Activated T-cell treated with anti-CD3 and anti-CD28 coated beads for 48 hours (primary cell): ENCODE measurements around the gene PDE12.
A peak's percentile ranks its signal among the peaks of the same experiment; 100 is the strongest.

Experiments used
- DNase-seq: peaks from one replicate; pipeline ENCODE4 v3.0.0-alpha.2; 2020; ENCODE audit warnings: low read depth

Gene PDE12, protein sequence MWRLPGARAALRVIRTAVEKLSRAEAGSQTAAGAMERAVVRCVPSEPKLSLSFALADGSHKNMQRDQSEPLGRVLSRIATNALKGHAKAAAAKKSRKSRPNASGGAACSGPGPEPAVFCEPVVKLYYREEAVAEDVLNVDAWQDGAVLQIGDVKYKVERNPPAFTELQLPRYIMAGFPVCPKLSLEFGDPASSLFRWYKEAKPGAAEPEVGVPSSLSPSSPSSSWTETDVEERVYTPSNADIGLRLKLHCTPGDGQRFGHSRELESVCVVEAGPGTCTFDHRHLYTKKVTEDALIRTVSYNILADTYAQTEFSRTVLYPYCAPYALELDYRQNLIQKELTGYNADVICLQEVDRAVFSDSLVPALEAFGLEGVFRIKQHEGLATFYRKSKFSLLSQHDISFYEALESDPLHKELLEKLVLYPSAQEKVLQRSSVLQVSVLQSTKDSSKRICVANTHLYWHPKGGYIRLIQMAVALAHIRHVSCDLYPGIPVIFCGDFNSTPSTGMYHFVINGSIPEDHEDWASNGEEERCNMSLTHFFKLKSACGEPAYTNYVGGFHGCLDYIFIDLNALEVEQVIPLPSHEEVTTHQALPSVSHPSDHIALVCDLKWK

DNA sequence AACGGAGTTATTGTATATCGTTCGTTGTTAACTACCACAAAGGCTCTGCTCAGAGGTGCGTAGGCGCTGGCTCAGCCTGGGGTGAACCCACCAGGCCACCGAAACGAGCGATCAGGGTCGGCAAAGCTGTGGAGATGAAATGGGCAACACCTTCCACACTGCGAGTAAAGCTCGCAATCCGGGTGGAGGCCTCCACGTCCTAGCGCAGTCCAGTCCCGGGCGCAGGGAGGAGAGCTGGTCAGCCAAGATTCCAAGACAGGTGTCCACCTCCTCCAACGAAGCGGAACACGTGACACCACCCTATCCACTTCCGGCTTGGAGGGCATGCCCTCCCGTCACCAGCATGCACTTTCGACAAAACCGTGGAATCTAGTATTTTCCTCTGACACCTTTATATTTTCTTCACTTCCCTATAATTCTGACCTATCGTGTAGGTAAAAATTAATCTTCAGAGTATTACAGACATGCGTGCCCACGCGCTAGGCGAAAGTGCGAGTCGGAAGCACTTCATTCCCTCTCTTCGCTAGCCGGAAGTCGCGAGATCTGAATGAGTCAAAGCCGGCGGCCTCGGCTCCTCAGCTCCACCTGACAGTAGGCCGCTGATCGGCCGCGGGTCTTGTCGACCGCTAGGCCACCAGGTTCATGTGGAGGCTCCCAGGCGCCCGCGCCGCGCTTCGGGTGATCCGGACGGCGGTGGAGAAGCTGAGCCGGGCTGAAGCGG lies at the start of gene PDE12:
PDE12 (plus strand) TSS at position 537 of the 721 bp plus-strand sequence; CDS start at position 643, 106 bp downstream.
- peak; percentile 80 for DNase-seq

DNA sequence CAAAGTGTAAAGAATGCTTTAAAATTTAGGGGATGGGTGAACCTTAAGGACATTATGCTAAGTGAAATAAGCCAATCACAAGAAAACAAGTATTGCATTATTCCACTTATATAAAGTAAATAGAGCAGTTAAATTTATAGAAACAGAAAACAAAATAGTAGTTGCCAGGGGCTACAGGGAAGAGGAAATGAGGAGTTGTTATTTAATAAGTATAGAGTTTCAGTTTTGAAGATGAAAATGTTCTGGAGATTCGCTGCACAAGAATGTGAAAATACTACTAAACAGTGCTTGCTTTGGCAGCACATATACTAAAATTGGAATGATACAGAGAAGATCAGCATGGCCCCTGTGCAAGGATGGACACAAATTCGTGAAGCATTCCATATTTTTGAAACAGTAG lies 43.9 kb upstream of the PDE12 start:
- DNase-seq: no peak

DNA sequence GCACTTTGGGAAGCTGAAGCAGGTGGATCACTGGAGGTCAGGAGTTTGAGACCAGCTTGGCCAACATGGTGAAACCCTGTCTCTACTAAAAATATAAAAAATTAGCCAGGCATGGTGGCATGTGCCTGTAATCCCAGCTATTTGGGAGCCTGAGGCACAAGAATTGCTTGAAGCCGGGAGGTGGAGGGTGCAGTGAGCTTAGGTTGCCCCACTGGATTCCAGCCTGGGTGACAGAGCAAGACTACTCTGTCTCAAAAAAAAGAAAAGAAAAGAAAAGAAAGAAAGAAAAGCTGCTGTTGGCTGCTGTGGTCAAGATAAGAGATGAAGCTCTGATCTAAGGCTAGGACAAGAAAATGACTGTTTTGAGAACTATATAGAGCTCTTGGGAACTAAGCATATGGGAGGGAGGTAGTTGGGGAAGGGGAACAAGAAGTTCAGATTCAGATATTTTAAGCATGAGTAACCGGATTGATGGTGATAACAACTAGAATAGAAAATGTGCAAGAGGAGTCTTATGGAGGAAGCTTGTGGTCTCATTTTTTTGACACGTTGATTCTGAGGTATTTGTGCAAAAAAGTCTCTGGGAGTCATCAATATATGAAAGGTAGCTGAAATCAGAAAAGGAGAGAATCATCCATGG lies 37.7 kb upstream of the PDE12 start:
- no peak for DNase-seq

DNA sequence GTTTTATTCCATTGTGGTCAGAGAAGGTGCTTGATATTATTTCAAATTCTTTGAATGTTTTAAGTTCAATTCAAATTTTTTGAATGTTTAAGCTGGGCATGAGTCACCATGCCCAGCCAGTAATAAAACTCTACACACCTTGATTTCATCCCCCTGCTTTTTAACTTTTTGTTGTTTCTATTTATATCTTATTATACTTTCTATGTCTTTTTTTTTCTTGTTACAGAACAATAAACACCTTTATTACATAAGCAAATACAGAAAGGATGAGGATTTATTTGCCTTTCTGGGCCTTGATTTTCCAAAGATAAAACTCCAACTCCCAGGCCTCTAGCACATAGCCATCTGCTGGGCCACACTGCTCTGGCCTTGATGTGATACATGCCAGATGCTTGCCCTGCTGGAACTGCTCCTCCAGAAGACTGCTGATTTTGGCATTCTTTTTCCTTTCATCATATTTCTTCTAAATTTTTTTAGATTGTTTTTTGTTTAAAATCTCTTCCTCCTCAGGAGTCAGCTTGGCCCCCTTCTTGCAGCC lies 25.9 kb upstream of the PDE12 start:
- DNase-seq: no peak

DNA sequence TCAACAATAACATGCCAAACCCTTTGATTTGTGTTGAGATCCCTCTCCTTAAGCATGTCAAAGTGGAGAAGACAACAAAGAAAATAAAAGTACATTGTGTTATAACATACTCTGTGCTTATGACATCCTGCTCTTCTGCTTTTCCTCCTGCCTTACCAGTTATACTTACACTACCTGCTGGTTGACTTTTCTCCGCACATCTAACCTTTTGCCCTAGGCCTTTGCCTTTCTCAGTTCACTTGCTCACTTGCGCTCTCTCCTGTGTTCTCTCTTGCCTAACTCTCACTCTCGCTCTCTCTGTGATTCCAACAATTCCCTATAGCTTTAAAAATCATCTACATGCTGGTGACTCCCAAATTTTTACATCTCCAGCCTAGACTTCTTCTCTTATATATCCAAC lies 17.6 kb upstream of the PDE12 start:
- no peak for DNase-seq

DNA sequence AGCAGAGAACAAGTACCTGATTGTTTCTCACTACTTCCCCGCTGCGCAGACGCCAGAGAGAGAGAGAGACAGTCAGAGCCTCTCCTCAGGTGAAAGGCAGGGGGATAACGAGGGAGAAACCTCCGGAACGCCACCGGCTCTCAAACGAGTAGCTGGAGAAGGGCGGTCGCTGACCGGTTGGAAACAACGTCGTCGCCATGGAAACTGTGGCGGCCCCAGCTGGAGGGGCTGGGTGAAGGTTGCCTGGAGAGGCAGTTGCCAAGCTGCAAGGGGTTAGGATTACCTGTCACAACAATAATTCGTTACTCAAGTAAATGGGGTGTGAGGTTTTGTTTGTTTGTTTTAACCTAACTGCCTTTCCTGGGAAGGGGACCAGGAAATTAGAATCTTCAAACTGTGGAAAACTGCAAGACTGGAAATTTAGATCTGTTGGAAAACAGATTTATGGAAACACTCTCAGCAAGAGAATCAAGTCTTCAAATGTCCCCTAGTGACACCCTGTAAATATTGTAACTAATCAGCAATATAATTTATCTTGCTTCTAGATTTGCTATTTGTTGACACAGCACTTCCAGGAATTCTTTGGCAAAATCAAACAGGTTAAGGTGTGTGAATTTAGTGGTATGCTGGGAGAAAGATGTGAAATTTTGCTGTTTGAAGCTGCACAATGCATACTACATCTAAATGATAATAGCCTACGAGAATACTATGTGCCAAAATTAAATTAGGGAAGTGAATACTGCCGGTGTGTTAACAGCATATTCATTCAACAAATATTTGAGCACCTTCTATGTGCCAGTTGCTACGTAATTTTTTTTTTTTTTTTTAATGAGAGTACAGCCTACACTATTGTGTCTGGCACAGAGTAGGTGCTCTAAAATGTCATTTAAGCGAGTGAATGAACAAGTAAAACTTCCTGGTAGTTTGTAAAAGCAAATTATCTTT lies 11.6 kb upstream of the PDE12 start, which contains the start of gene DNAH12:
DNAH12 (minus strand) TSS at position 164 of the 945 bp plus-strand sequence. CDS start 1,474 bp downstream, outside the sequence.
- DNase-seq: peak; percentile 13

DNA sequence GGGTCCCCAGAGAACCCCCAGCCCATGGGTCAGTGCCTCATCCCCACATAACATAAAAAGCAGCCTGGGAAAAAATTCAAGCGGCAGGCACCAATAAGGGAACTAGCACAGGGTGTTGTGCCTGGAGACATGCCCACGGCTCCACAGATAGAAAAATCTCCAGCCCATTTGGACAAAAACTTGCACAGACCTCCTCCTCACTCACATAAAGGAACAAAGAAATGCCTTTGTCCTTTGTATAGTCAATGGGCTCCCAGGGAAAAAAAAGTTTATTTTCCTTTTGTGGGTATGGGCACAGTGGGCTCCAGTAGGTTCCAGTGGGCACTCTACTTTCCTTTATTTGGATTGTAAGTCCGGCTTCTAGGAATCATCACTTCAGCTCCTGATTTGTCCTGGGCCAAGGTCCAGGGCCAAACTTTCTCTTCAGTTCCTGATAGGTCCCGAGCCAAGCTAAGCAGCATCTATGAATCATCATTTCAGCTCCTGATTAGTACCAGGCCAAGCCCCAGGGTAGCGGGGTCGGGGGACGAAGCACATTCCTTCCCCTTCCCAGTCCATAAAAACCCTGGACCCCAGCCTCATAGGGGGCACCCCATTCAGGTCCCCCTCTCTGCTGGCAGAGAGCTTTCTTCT lies 10.3 kb upstream of the PDE12 start:
- DNase-seq: no peak

DNA sequence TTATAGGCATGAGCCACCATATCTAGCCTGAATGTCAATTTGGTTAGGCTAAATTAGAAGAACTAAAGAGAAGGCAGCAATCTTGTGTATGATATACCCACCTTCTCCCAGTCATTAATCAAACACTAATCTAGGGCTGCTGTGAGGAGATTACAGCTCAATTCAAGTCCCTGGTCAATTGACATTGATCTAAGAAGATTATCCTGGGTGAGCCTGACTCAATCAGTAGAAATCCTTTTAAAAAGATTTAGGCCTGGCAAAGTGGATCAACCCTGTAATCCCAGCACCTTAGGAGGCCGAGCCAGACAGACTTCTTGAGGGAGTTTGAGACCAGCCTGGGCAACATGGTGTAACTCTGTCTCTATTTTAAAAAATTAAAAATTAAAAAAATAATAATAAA lies 9.5 kb upstream of the PDE12 start:
- no peak for DNase-seq

DNA sequence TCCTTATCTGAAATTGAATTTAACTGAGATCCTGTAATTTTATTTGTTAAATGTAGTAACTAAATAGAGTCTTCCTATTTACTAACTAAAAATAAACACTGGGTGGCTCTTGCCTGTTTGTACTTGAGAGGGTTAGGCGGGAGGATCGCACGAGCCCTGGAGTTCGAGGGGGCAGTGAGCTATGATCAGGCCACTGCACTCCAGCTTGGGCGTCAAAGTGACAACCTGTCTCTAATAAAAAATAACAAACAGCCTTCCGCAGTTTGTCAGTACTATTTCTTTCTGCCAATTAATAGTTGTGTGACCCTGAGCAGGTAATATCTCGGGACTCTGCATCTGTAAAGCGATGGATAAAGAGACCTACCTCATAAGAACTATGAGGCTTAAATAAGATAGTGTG lies 768 bp upstream of the PDE12 start:
- DNase-seq: no peak

DNA sequence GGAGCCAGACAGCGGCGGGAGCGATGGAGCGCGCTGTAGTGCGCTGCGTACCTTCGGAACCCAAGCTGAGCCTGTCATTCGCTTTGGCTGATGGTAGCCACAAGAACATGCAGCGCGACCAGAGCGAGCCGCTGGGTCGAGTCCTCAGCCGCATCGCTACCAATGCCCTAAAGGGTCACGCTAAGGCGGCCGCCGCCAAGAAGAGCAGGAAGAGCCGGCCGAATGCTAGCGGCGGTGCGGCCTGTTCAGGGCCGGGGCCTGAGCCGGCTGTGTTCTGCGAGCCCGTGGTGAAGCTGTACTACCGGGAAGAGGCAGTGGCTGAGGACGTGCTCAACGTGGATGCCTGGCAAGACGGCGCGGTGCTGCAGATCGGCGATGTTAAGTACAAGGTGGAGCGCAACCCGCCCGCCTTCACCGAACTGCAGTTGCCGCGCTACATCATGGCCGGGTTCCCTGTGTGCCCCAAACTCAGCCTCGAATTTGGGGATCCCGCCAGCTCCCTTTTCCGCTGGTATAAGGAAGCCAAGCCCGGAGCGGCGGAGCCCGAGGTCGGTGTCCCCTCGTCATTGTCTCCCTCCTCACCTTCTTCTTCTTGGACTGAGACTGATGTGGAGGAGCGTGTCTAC lies 498 bp downstream of the PDE12 start:
- peak; percentile 14 for DNase-seq

DNA sequence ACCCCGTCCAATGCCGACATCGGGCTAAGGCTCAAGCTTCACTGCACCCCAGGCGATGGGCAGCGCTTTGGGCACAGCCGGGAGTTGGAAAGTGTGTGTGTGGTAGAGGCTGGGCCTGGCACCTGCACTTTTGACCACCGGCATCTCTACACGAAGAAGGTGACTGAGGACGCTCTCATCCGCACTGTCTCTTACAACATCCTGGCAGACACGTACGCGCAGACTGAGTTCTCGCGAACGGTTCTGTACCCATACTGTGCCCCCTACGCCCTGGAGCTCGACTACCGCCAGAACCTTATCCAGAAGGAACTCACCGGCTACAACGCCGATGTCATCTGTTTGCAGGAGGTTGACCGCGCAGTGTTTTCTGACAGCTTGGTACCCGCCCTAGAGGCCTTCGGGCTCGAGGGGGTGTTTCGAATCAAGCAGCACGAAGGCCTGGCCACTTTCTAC lies 1.0 kb downstream of the PDE12 start:
- DNase-seq: peak; percentile 37

DNA sequence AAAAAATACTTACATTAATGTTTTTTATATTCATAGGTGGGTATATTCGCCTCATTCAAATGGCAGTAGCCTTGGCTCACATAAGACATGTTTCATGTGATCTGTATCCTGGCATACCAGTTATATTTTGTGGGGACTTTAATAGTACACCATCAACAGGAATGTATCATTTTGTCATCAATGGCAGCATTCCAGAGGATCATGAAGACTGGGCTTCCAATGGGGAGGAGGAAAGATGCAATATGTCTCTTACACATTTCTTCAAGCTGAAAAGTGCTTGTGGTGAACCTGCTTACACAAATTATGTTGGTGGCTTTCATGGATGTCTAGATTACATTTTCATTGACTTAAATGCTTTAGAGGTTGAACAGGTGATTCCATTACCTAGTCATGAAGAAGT lies 3.5 kb downstream of the PDE12 start:
- DNase-seq: no peak

DNA sequence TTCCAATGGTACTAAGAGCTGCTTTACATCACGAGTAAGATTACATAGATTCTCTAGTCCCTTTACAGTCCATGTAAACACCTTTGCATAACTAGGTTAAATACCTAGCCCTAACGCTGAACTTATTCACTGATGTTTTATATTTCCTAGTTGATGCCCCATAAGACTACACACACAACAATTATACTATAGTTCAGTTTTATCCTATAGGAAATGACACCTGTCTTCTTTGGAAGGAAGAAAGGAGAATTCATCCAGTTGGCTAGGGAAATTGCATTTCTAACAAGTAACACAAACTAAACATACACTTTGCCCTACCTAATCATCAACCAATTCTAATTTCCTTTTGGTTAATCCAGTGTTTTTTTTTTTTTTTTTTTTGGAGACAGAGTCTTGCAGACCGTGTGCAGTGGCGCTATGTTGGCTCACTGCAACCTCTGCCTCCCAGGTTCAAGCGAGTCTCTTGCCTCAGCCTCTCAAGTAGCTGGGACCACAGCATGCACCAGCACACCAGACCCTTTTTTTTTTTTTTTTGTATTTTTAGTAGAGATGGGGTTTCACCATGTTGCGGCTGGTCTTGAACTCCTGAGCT lies 13.9 kb downstream of the PDE12 start:
- DNase-seq: no peak

DNA sequence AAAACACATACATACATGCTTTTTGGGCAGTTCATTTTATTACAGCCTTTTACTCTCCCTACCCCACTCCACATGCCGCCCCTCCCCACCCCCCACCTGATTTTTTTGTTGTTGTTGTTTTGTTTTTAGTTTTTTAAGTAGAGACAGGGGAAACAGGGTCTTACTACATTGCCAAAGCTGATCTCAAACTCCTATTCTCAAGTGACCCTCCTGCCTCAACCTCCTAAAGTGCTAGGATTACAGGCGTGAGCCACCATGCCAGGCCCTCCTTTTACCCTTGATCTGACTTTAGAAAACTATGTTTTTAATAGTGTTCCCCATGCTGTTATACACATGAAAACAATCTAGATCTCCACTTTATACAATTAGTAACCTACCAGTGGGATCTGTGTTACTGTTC lies 14.8 kb downstream of the PDE12 start:
- no peak for DNase-seq

DNA sequence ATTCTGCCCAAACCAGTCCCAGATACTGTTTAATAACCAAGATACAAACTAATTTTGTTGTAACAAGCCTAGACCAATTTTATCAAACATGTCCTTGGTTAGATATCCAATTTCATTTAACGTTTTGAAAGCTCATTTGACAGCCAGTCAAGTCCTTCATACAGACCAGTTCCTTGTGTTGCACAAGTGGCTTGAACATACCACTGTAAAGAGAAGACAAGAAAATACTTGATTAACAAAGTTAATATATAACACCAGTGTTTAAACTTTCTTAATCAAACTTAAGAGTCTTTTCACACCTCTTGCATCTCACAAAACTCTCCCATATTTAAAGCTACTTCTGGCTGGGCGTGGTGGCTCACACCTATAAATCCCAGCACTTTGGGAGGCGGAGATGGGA lies 16.0 kb downstream of the PDE12 start:
- DNase-seq: no peak

DNA sequence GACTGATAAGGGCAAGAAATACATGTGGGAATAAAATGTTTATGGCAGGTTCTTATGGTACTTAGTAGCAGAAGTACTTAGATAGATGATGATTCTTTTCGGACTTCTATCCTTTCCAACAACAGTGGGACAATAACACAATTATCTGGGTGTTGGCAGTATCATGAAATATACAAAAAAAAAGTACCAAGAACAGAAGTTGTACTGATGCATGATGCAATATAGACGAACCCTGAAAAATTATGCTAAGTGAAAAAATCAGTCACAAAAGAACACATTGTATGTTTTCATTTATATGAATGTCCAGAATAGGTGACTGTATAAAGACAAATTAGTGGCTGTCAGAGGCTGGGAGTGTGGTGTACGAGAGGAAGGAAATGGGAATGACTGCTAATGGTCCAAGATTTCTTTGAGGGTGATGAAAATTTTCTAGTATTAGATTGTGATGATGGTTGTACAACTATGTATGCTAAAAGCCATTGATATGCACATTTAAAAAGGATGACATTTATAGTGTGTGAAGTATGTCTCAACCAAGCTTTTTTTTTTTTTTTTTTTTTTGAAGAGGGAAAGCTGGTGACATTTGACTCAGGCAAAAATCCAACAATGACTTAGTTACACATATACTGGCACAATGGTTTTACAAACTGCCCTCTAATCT lies 20.0 kb downstream of the PDE12 start:
- no peak for DNase-seq

DNA sequence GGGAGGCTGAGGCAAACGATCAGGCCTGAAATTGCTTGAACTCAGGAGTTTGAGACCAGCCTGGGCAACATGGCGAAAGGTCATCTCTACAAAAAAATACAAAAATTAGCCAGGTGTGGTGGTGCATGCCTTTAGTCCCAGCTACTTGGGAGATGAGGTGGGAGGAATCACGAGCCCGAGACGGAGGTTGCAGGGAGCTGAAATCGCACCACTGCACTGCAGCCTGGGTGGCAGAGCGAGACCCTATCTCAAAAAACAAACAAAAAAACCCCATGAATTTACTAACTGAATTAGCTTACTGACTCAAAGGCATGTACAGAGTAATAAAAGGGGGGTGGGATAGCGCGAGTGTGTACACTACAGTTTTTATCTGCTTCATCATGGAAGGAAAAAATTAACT lies 21.7 kb downstream of the PDE12 start:
- DNase-seq: no peak

DNA sequence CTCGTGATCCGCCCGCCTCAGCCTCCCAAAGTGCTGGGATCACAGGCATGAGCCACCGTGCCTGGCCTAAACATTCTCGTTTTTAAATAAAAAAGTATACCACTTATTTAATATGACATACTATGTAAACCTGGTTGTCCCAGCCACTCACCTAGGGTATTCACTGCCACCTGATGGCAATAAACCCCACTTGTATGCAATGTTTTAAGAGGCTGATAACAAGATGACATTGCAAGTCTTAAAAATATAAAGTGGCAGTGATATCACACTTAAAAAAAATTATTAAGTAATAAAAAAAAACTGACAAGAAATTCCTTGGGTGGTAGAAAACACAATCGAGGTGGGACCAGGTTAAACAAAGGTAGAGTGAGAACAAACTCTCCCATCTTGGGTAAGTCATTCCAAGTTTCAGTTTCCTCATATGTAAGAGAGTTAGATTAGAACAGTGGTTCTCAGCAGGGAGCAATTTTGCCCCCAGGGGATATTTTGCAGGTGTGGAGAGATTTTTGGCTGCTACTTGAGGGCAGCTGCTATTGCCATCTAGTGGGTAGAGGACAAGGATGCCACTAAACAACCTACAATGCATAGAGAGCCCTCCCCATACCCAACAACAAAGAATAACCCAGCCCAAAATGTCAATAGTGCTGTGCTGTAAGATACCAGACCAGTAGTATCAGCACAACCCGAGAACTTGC lies 26.5 kb downstream of the PDE12 start:
- no peak for DNase-seq
